ENCODE results near the gene BCR.

- TF ChIP-seq CTCF (IDR thresholded peaks at IDR 0.05) (no peak), POLR2A (IDR thresholded peaks at IDR 0.05) (no peak)
These were observed 3.7 kb upstream of the BCR start for GRCh38 chr22:23176645-23177027.
